Measurements from ENCODE around the gene MAD1L1. TPM values are rescaled to one million over a fixed set of nuclear protein-coding genes. Genes with fewer than 3 reads are reported as not detected.

Gene MAD1L1
- total RNA-seq, 2 donors from 2014 or later: 39.5 to 79.4 TPM

DNA sequence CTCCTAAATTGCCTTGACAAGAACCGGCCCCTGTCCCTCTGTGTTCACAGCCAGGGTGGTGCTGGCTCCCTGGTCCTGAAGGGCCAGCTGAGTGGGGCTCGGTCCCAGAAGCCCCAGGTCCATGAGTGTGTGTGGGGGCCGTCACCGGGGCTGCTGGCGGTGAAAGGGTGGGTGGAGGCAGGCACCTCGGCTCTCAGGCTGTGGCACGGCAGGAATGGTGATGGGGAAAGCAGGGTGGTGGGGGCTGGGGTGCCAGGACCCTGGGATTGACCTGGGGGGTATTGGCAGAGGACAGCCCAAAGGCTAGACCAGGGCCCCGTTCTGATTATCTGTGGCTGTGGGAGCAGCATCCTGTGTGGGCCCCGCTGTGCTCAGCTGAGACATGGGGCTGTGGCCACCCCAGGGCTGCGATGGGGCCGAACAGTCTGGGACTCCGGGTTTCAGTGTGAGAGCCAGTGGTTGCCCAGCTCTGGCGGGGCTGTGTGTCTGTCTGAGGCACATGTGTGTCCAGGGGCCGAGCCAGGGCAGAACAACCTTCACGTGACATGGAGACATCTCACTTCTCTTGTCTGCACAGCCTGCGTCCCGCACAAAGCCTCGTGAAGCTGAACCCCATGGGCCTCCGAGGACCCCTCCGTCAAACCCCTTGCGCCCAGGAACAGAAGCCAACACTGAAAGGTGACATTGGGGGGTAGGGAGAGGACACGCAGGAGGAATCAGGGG, 418.5 kb downstream of the MAD1L1 start:
- ATAC-seq (no peak), DNase-seq (ENCODE audit: low spot score) (no peak)
- Mint-ChIP-seq H3K27ac (no peak overlapping the region), H3K4me3 (no peak overlapping the region), H3K36me3 (no peaks in the 10 kb centered on the region), H3K27me3 (peaks cover 0 to 4% of the 10 kb centered on the region in 2 donors), H3K9me3 (no peaks in the 10 kb centered on the region), H3K4me1 (ENCODE audit: low read depth in 2 of 2) (peaks cover 5 to 12% of the 10 kb centered on the region in 2 donors)

DNA sequence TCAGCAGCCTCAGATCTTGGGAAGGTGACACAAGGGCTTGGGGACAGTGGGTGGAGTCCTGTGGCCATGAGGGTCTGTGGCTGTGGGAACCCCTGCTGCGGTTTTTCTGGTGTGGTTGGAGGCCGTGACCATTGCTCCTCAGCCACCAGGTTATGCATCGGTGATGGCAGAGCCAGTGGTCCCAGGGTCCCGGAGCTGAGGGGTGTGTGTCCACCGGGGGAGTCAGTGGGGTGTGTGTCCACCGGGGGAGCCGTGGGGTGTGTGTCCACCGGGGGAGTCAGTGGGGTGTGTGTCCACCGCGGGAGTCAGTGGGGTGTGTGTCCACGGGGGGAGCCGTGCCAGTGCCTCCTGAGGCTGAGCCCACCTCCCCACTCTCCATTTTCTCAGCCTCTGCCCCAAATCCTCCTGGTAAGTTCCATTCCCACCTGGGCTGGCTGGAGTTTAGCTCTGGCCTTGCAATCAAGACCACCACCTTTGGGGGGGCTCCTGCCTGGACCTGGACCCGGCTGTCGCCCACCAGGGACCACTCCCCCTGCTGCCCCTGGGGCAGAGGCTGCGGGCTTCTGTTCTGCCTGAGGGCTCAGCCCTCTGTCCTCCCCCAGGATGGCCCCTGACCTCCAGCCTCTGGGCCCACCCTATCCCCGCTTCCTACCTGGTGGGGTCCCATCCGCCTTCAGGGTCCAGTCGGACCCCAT, 419.2 kb downstream of the MAD1L1 start:
- H3K4me3 Mint-ChIP-seq: no peak overlapping the region
- DNase-seq (ENCODE audit: low spot score) (no peak), ATAC-seq (no peak)
- H3K27me3 Mint-ChIP-seq: no peaks in the 10 kb centered on the region
- H3K27ac Mint-ChIP-seq: peak overlapping the region in 1 of 2 donors; percentile 53
- no peaks in the 10 kb centered on the region for H3K9me3 Mint-ChIP-seq
- no peaks in the 10 kb centered on the region for H3K36me3 Mint-ChIP-seq
- H3K4me1 Mint-ChIP-seq (ENCODE audit: low read depth in 2 of 2): peaks cover 0 to 5% of the 10 kb centered on the region in 2 donors

DNA sequence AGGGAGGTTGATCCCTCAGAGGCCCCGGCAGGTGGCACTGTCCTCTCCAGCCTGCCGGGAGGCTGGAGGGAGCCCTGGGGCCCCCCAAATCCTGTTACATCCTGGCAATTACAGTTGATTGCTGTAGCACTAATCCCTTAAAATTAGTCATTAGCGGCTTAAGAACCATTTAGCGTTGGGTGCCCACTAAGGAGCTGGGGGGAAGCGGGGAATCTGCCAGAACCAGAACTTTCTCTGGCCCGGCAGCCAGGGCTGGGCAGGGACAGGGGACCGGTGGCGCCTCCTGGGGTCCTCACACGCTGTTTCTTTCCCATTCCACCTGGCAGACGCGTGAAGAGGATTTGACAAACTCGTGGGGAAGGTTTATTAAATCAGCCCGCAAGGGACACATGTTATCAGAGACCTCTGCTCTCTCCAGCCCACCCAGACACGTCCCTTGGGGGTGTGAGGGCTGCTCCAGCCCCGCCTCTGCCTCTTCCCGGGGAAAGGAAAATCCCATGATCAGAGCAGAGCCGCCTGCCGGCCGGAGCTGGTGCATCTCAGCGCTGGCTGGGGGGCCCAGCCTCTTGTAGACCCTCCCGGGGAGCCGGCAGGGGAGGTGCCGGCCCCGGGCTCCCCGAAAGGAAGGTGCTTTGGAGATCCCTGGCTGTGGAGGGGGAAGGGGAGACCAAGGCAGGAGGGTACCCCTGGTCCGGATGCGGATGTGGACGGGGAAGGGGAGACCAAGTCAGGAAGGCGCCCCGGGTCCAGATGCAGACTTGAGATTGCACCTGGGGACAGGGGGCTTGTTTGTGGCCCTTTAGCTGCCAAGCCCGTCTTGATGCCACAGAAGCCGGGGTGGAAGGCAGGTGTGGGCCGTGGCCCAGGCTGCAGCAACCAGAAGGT, 420.0 kb downstream of the MAD1L1 start:
- H3K36me3 Mint-ChIP-seq: no peaks in the 10 kb centered on the region
- H3K4me3 Mint-ChIP-seq: no peak overlapping the region
- ATAC-seq (no peak), DNase-seq (ENCODE audit: low spot score) (no peak)
- H3K9me3 Mint-ChIP-seq: no peaks in the 10 kb centered on the region
- H3K27ac Mint-ChIP-seq: peak overlapping the region in 1 of 2 donors; percentile 53
- H3K4me1 Mint-ChIP-seq (ENCODE audit: low read depth in 2 of 2): peaks cover 0 to 3% of the 10 kb centered on the region in 2 donors
- H3K27me3 Mint-ChIP-seq: no peaks in the 10 kb centered on the region

DNA sequence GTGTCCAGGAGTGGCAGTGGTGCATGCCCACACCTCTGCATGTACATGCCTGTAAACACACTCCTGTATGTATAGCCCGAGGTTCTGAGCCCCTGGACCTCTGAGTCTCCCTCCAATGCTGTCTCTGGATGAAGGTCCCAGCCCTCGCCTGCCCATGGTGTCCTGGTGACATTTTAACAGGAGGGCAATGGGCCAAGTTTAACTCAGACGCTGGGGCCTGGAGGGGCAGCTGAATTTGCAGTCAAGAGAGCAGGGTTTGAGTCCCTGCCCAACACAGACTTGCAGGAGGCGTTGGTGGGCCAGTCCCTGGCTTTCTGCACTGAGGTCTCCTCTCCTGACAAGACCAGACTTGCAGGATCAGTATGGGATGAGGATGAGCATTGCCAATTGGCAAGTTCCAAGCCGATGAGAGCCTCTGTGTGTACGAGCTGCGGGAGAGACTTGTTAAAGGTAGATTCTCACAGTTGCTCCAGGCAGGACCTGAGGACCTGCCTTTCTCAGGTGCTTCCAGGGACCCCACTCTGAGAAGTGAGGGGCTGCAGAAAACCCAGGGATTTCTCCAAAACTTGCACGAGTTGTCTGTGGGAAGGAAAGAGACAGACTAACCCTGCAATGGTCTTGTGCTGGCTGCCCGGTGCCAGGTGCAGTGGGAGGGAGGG, 420.8 kb downstream of the MAD1L1 start:
- DNase-seq (ENCODE audit: low spot score): no peak
- Mint-ChIP-seq H3K4me3 (no peak overlapping the region), H3K9me3 (no peaks in the 10 kb centered on the region), H3K4me1 (ENCODE audit: low read depth in 2 of 2) (peaks cover 0 to 3% of the 10 kb centered on the region in 2 donors), H3K36me3 (no peaks in the 10 kb centered on the region), H3K27me3 (no peaks in the 10 kb centered on the region), H3K27ac (no peak overlapping the region)
- ATAC-seq: no peak

DNA sequence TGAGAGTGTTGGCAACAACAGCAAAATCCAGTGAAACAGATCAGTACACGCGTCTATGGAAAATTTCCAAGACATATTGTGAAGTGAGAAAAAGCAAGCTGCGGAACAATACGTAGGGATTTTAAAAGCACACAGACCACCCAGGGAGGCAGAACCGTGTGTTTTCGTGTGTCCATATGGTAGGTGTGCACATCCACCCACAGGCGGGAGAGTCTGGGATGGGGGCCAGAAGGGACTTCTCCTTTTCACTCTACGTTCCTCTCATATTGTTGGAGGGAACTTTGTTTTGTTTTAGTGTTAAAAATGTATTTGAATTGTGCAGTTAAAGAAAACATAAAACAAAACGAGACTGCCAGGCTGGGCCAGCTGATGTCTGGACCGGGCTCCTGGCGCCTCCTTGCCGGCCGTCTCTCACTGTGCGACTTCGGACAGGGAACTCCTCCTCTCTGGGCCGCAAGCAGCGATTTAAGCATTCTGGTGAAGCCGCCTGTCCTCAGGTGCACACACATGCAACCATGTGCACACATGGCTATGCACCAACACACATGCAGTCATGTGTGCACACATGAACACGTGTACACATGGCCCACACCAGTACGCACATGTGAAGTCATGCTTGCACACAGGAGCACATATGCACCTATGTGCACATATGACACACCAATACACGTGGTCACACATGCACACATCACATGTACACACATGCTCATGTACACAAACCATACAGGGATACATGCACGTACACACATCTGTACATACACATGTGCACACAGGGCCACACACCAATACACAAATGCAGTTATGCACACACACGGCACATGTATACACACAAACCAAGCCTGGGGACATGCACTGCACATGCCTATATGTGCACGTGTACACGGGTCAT, 421.5 kb downstream of the MAD1L1 start:
- H3K36me3 Mint-ChIP-seq: no peaks in the 10 kb centered on the region
- H3K4me1 Mint-ChIP-seq (ENCODE audit: low read depth in 2 of 2): peaks cover 0 to 3% of the 10 kb centered on the region in 2 donors
- no peaks in the 10 kb centered on the region for H3K27me3 Mint-ChIP-seq
- H3K9me3 Mint-ChIP-seq: no peaks in the 10 kb centered on the region
- ATAC-seq (no peak), DNase-seq (ENCODE audit: low spot score) (no peak)
- no peak overlapping the region for H3K27ac Mint-ChIP-seq
- no peak overlapping the region for H3K4me3 Mint-ChIP-seq

DNA sequence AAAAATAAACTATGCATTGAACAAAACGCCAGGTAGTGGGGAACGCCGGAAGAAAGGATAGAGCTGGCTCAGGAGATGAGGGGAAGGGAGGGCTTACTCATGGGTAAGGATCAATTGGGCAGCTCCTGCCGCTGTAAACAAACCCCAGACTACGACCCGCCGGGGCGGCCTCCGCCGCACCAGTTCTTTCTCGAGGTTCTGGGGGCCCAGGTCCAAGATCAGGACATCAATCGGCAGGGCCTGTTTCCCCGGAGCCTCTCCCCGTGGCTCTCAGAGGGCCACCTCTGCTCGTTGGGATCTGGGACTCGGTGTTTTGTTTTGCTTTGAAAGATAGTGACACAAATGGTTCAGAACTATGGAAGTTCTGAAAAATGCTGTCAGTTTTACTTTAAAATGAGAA, 422.2 kb downstream of the MAD1L1 start:
- no peak for ATAC-seq
- H3K4me3 Mint-ChIP-seq: no peak overlapping the region
- H3K27ac Mint-ChIP-seq: no peak overlapping the region
- H3K9me3 Mint-ChIP-seq: no peaks in the 10 kb centered on the region
- DNase-seq (ENCODE audit: low spot score): no peak
- no peaks in the 10 kb centered on the region for H3K36me3 Mint-ChIP-seq
- H3K4me1 Mint-ChIP-seq (ENCODE audit: low read depth in 2 of 2): peaks cover 0 to 3% of the 10 kb centered on the region in 2 donors
- no peaks in the 10 kb centered on the region for H3K27me3 Mint-ChIP-seq

DNA sequence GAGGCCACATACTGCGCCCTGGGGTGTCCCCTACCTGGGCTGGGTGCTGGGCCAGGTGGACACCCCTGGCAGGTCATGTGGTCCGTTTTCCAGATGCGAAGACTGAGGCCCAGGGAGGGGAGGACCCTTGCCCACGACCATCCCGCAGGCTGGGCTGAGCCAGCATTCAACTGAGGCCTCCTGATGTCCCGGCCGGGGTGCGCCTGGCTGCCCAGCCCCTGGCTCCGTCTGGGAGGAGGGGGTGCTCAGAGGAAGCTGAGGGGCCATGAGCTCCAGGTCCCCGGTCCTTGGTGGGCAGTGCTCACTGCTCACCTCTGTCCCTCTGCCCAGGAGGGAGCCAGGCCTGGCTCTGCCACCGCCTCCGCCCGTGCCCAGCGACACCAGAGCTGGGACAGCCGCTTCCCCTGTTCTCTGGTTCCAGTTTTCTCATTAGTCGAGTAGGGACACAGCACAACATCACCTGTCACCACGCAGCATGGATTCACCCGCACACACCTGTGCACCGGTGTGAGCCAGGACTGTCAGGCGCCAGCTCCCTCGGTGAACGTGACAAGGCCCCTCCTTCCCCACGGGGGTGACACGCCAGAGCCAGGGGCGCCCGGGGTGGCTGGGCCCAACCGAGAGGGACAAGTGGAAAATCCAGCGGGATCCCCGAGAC, 423.0 kb downstream of the MAD1L1 start:
- peaks cover 0 to 3% of the 10 kb centered on the region in 2 donors for H3K4me1 Mint-ChIP-seq (ENCODE audit: low read depth in 2 of 2)
- H3K27ac Mint-ChIP-seq: no peak overlapping the region
- no peaks in the 10 kb centered on the region for H3K36me3 Mint-ChIP-seq
- H3K4me3 Mint-ChIP-seq: no peak overlapping the region
- no peaks in the 10 kb centered on the region for H3K27me3 Mint-ChIP-seq
- no peak for ATAC-seq
- H3K9me3 Mint-ChIP-seq: no peaks in the 10 kb centered on the region
- DNase-seq (ENCODE audit: low spot score): no peak

DNA sequence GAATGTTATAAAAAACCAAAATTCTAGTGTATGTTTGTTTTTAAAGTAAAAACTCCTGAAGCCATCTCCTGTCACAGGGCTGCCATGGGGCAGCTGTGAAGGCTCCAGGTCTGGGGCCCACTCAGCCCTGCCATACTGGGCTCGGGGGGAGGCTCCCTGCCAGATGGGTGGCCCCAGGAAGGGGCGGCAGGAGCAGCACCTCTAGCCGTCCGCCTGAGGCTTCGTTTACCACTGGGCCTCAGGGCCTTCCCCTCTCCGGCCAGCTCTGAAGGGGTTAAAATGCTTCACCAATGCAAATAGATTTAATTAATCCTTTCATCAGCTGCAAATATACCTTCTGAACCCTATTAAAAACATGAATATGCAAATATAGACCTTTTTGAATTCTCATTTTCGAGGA, 423.7 kb downstream of the MAD1L1 start:
- no peak overlapping the region for H3K27ac Mint-ChIP-seq
- no peaks in the 10 kb centered on the region for H3K9me3 Mint-ChIP-seq
- ATAC-seq (no peak), DNase-seq (ENCODE audit: low spot score) (no peak)
- peaks cover 0 to 3% of the 10 kb centered on the region in 2 donors for H3K27me3 Mint-ChIP-seq
- no peak overlapping the region for H3K4me3 Mint-ChIP-seq
- no peaks in the 10 kb centered on the region for H3K36me3 Mint-ChIP-seq
- H3K4me1 Mint-ChIP-seq (ENCODE audit: low read depth in 2 of 2): peaks cover 0 to 3% of the 10 kb centered on the region in 2 donors

DNA sequence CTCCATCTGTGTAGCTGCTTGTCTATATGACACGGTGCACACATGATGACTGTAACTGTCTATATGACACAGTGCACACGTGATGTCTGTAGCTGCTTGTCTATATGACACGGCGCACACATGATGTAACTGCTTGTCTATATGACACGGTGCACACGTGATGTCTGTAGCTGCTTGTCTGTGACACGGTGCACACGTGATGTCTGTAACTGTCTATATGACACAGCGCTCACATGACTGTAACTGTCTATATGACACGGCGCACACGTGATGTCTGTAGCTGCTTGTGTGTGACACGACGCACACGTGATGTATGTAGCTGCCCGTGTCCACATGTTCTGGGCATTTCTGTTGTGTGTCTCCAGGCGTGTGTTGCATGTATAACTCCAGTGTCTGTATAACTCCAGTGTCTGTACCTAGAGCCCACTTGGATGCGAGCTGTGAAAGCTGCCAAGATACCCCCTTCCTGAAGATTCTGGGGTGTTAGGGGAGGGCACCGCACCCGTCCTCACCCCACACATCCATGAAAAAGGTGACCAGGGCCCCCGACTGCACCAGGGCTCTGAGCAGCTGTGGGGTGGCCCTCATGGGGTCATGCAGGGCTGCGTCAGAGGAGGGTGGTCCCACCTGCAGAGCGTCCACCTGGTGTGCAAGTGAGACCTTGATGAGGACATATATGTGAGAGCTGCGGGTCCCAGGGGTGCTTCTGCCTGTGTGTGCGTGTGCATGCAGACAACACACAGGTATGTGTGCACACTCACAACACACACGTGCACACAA, 424.7 kb downstream of the MAD1L1 start:
- no peaks in the 10 kb centered on the region for H3K9me3 Mint-ChIP-seq
- no peak for DNase-seq (ENCODE audit: low spot score)
- H3K4me3 Mint-ChIP-seq: no peak overlapping the region
- no peaks in the 10 kb centered on the region for H3K36me3 Mint-ChIP-seq
- no peak for ATAC-seq
- peaks cover under 1 to 6% of the 10 kb centered on the region in 2 donors for H3K27me3 Mint-ChIP-seq
- H3K27ac Mint-ChIP-seq: no peak overlapping the region
- no peaks in the 10 kb centered on the region for H3K4me1 Mint-ChIP-seq (ENCODE audit: low read depth in 2 of 2)

DNA sequence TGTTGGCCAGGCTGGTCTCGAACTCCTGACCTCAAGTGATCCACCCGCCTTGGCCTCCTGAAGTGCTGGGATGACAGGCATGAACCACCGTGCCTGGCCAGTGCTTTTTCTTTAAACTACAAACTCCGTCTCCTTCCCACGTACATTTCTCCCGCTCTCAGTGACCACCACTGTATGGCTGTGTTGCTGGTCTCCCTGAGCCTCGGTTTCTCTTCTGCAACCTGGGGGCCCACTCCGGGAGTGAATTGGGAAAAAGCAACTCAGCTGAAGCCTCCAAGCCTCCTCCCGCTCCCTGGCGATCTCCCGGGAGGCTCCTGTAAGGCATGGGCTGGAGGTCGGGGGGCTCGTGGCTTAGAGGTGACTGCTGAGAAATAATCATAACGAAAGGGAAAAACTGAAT, 426.4 kb downstream of the MAD1L1 start:
- DNase-seq (ENCODE audit: low spot score): no peak
- Mint-ChIP-seq H3K27ac (no peak overlapping the region), H3K9me3 (no peaks in the 10 kb centered on the region), H3K4me1 (ENCODE audit: low read depth in 2 of 2) (no peaks in the 10 kb centered on the region), H3K36me3 (no peaks in the 10 kb centered on the region), H3K27me3 (peaks cover 7 to 11% of the 10 kb centered on the region in 2 donors), H3K4me3 (no peak overlapping the region)
- ATAC-seq: no peak

DNA sequence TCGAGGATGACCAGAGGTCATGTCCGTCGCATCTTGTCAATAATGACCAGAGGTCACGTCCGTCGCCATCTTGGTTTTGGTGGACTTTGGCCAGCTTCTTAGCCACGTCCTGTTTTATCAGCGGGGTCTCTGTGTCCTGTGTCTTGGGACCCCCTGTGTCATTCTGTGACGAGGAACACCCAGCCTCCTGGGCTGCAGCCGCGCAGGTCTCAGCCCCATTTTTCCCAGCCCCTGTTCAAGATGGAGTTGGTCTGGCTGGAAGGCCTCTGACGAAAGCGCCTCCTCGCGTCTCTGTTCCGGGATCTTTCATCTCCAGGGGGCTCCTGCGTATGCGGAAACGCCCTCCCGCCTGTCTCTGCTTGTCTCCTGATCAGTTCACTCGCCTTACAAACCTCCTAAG, 428.4 kb downstream of the MAD1L1 start:
- H3K27ac Mint-ChIP-seq: no peak overlapping the region
- H3K9me3 Mint-ChIP-seq: no peaks in the 10 kb centered on the region
- H3K4me1 Mint-ChIP-seq (ENCODE audit: low read depth in 2 of 2): no peaks in the 10 kb centered on the region
- no peaks in the 10 kb centered on the region for H3K36me3 Mint-ChIP-seq
- no peak overlapping the region for H3K4me3 Mint-ChIP-seq
- ATAC-seq: no peak
- DNase-seq (ENCODE audit: low spot score): no peak
- H3K27me3 Mint-ChIP-seq: peaks cover 7 to 13% of the 10 kb centered on the region in 2 donors

DNA sequence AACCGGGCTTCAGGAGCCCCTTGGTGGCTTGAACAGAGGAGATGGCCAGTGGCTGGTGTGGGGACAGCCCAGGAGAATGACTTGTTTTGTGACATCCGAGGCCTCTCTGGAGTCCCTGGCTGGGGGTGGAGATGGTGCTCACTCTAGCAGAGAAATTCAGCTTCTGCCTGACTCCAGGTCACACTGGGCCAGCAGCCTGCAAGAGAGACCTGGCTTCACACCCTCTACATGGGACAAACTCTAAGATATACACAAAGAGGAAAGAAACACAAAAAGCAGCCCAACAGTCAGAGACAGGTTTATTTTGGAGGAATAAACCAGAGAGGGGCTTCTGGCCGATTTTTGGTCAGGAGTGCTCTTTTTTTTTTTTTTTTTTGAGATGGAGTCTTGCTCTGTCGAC, 429.8 kb downstream of the MAD1L1 start:
- DNase-seq (ENCODE audit: low spot score) (no peak), ATAC-seq (no peak)
- Mint-ChIP-seq H3K4me1 (ENCODE audit: low read depth in 2 of 2) (no peaks in the 10 kb centered on the region), H3K9me3 (no peaks in the 10 kb centered on the region), H3K36me3 (no peaks in the 10 kb centered on the region), H3K27ac (no peak overlapping the region), H3K27me3 (peaks cover 7 to 13% of the 10 kb centered on the region in 2 donors), H3K4me3 (no peak overlapping the region)
